ENCODE results near the gene SLC9A9. TPM values are rescaled to one million over a fixed set of nuclear protein-coding genes. Genes with fewer than 3 reads are reported as not detected.

The SLC9A9 gene
- total and polyA plus RNA-seq, 10 of the 15 experiments (the other 5 are each of a cell fraction or from before 2014, with no cell fraction given) = 3.5 to 14.2 (median 9.3) TPM

- Histone ChIP-seq H3K9me3 (replicated peaks; ENCODE audit: control insufficient read depth, insufficient read depth, low read length) (no peaks in the 10 kb centered on the region), H4K20me1 (ENCODE audit: control insufficient read depth, insufficient read depth) (no peaks in the 10 kb centered on the region), H2AFZ (ENCODE audit: control insufficient read depth, low read depth, low read length) (no peak overlapping the region), H3K27ac (ENCODE audit: control insufficient read depth, insufficient read depth) (no peak overlapping the region), H3K79me2 (ENCODE audit: control insufficient read depth, insufficient read depth, low read length) (no peaks in the 10 kb centered on the region), H3K4me2 (ENCODE audit: control insufficient read depth, insufficient read depth) (no peak overlapping the region), H3K9ac (ENCODE audit: control insufficient read depth, insufficient read depth, low read length) (no peak overlapping the region), H3K4me1 (ENCODE audit: control insufficient read depth, insufficient read depth, low read length) (no peaks in the 10 kb centered on the region), H3K36me3 (ENCODE audit: control insufficient read depth in 2 of 2, insufficient read depth in 2 of 2, low read length in 1 of 2) (no peaks in the 10 kb centered on the region), H3K27me3 (replicated peaks in 1 of 2; ENCODE audit: control insufficient read depth in 2 of 2, insufficient read depth in 2 of 2, low read length in 1 of 2) (no peaks in the 10 kb centered on the region), H3K4me3 (no peak overlapping the region)
- WGBS (ENCODE audit: insufficient coverage, insufficient replicate concordance, low lambda C conversion rate, missing lambda C conversion rate) = 77% methylated on average over 3 of the region's 3 CpGs
- FAIRE-seq (no peak), DNase-seq (ENCODE audit: low read depth, low spot score) (no peak), ATAC-seq (no peak)
- in situ Hi-C loops (cut with MboI) = no loop called here
- POLR2A ChIA-PET = no interaction called here
- intact Hi-C loops (cut with micrococcal nuclease; ENCODE audit: unreplicated experiment) = no loop called here
- CTCF ChIA-PET = no interaction called here
- no TSS peak for BruUV-seq (replicated peaks)
- RAD21 ChIA-PET (ENCODE audit: unreplicated experiment) = no interaction called here
- SMC1A ChIA-PET (ENCODE audit: uncharacterized antibody, unreplicated experiment) = no interaction called here
- TF ChIP-seq YY1 (IDR thresholded peaks at IDR 0.05; ENCODE audit: low read depth, low read length) = no peak
- no peak for TF ChIP-seq RB1 (IDR thresholded peaks at IDR 0.05; ENCODE audit: borderline replicate concordance)
- TF ChIP-seq RCOR1 (conservative IDR thresholded peaks at IDR 0.05; ENCODE audit: low read depth, low read length) = no peak
- TF ChIP-seq POLR2AphosphoS5 (IDR thresholded peaks at IDR 0.05; ENCODE audit: low read length) = no peak
- TF ChIP-seq STAT1 (conservative IDR thresholded peaks at IDR 0.05) = no peak
- TF ChIP-seq FOXM1 (IDR thresholded peaks at IDR 0.05; ENCODE audit: low read depth, low read length) = no peak
- no peak for TF ChIP-seq POLR2AphosphoS2 (IDR thresholded peaks at IDR 0.05; ENCODE audit: low read depth, low read length)
- TF ChIP-seq RUNX3 (IDR thresholded peaks at IDR 0.05; ENCODE audit: low read length) = no peak
- TF ChIP-seq, protein P1, sequence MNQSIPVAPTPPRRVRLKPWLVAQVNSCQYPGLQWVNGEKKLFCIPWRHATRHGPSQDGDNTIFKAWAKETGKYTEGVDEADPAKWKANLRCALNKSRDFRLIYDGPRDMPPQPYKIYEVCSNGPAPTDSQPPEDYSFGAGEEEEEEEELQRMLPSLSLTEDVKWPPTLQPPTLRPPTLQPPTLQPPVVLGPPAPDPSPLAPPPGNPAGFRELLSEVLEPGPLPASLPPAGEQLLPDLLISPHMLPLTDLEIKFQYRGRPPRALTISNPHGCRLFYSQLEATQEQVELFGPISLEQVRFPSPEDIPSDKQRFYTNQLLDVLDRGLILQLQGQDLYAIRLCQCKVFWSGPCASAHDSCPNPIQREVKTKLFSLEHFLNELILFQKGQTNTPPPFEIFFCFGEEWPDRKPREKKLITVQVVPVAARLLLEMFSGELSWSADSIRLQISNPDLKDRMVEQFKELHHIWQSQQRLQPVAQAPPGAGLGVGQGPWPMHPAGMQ (IDR thresholded peaks at IDR 0.05; ENCODE audit: borderline replicate concordance) = no peak
- TF ChIP-seq PRDM15 (CRISPR knock-in tag; IDR thresholded peaks at IDR 0.05) = no peak
- TF ChIP-seq FOS (IDR thresholded peaks at IDR 0.05; ENCODE audit: borderline replicate concordance, extremely low read depth, insufficient read length) = no peak
- no peak for TF ChIP-seq CHD1 (IDR thresholded peaks at IDR 0.05; ENCODE audit: low read depth, low read length)
- TF ChIP-seq MAX (IDR thresholded peaks at IDR 0.05; ENCODE audit: low read depth, low read length) = no peak
- no peak for TF ChIP-seq BRCA1 (IDR thresholded peaks at IDR 0.05; ENCODE audit: low read depth, low read length)
- no peak for TF ChIP-seq BCLAF1 (IDR thresholded peaks at IDR 0.05)
Measured at GRCh38 chr3:143475981-143476380, 372.3 kb downstream of the SLC9A9 start.
